ENCODE data around the gene BCO1. TPM values are rescaled to one million over a fixed set of nuclear protein-coding genes. Genes with fewer than 3 reads are reported as not detected.

BCO1 gene
- total RNA-seq, 2 donors from 2014 or later: 0.42 to 0.62 TPM

- no peaks in the 10 kb centered on the region for H3K9me3 Mint-ChIP-seq
- no peak overlapping the region for H3K27ac Mint-ChIP-seq
- no peak overlapping the region for H3K9ac ChIP-seq (ENCODE audit: extremely low read depth, low read length, poor library complexity, severe bottlenecking)
- no peaks in the 10 kb centered on the region for H3K36me3 Mint-ChIP-seq (ENCODE audit: low read depth)
- no peak for TF ChIP-seq CTCF (conservative IDR thresholded peaks at IDR 0.05)
- no peaks in the 10 kb centered on the region for H3K9me3 ChIP-seq (ENCODE audit: control insufficient read depth, low read length)
- no peaks in the 10 kb centered on the region for H3K4me1 Mint-ChIP-seq
- no peaks in the 10 kb centered on the region for H3K36me3 ChIP-seq (ENCODE audit: control insufficient read depth, insufficient read depth, low read length)
- H3K4me1 ChIP-seq (ENCODE audit: control insufficient read depth, insufficient read depth, low read length): no peaks in the 10 kb centered on the region
- H3K4me3 Mint-ChIP-seq: no peak overlapping the region
- H3K4me3 ChIP-seq (ENCODE audit: low read length): no peak overlapping the region
- no peak for DNase-seq
- H3K27ac ChIP-seq (ENCODE audit: low read depth, low read length): no peak overlapping the region
- H3K27me3 Mint-ChIP-seq (ENCODE audit: insufficient read depth): no peaks in the 10 kb centered on the region
- H3K27me3 ChIP-seq (ENCODE audit: control insufficient read depth, insufficient read depth, low read length, poor library complexity, severe bottlenecking): no peaks in the 10 kb centered on the region
- 91 to 95% methylated on average over 5 to 9 of the region's 9 CpGs for WGBS, 2 experiments (ENCODE audit: insufficient coverage in 1 of 2, insufficient read length in 1 of 2)
These were observed 36.6 kb downstream of the BCO1 start for GRCh38 chr16:81275064-81275532.

DNA sequence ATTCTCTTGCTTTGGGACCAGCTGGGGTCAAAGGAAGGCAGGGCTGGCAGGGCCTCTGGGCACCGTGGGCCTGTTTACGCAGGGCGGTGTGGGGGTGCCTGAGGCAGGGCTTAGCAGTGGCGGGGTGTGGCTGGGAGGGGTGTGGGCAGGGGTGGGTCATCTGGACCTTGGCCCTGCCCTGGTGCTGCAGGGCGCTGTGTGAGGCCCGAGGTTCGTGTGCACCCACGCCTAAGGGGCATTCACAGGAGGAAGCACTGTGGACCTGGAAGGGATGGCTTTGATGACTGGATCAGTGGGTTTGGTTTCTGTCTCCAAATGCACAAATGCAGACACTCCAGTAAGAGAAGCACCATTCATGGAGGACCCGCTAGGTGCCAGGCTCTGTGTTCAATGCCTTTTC, 37.3 kb downstream of the BCO1 start:
- Histone ChIP-seq H3K4me1 (ENCODE audit: control insufficient read depth, insufficient read depth, low read length) (no peaks in the 10 kb centered on the region), H3K4me3 (ENCODE audit: low read length) (no peak overlapping the region), H3K27ac (ENCODE audit: low read depth, low read length) (no peak overlapping the region), H3K9ac (ENCODE audit: extremely low read depth, low read length, poor library complexity, severe bottlenecking) (no peak overlapping the region), H3K36me3 (ENCODE audit: control insufficient read depth, insufficient read depth, low read length) (no peaks in the 10 kb centered on the region), H3K9me3 (ENCODE audit: control insufficient read depth, low read length) (no peaks in the 10 kb centered on the region), H3K27me3 (ENCODE audit: control insufficient read depth, insufficient read depth, low read length, poor library complexity, severe bottlenecking) (no peaks in the 10 kb centered on the region)
- DNase-seq: no peak
- Mint-ChIP-seq H3K4me1 (no peaks in the 10 kb centered on the region), H3K9me3 (no peaks in the 10 kb centered on the region), H3K4me3 (no peak overlapping the region), H3K36me3 (ENCODE audit: low read depth) (no peaks in the 10 kb centered on the region), H3K27me3 (ENCODE audit: insufficient read depth) (no peaks in the 10 kb centered on the region), H3K27ac (no peak overlapping the region)
- WGBS, 2 experiments (ENCODE audit: insufficient coverage in 1 of 2, insufficient read length in 1 of 2): 95 to 99% methylated on average over 8 to 9 of the region's 9 CpGs
- TF ChIP-seq CTCF (conservative IDR thresholded peaks at IDR 0.05): no peak

GRCh38 chr16:81276323-81276722, 37.8 kb downstream of the BCO1 start:
- no peak overlapping the region for H3K4me3 Mint-ChIP-seq
- no peak for TF ChIP-seq CTCF (conservative IDR thresholded peaks at IDR 0.05)
- Histone ChIP-seq H3K9me3 (ENCODE audit: control insufficient read depth, low read length) (no peaks in the 10 kb centered on the region), H3K36me3 (ENCODE audit: control insufficient read depth, insufficient read depth, low read length) (no peaks in the 10 kb centered on the region), H3K4me3 (ENCODE audit: low read length) (no peak overlapping the region), H3K27me3 (ENCODE audit: control insufficient read depth, insufficient read depth, low read length, poor library complexity, severe bottlenecking) (no peaks in the 10 kb centered on the region), H3K27ac (ENCODE audit: low read depth, low read length) (no peak overlapping the region), H3K9ac (ENCODE audit: extremely low read depth, low read length, poor library complexity, severe bottlenecking) (no peak overlapping the region), H3K4me1 (ENCODE audit: control insufficient read depth, insufficient read depth, low read length) (no peaks in the 10 kb centered on the region)
- no peaks in the 10 kb centered on the region for H3K4me1 Mint-ChIP-seq
- no peak overlapping the region for H3K27ac Mint-ChIP-seq
- WGBS, 2 experiments (ENCODE audit: insufficient coverage in 1 of 2, insufficient read length in 1 of 2): 93 to 94% methylated on average over 3 of the region's 3 CpGs
- H3K36me3 Mint-ChIP-seq (ENCODE audit: low read depth): no peaks in the 10 kb centered on the region
- no peak for DNase-seq
- no peaks in the 10 kb centered on the region for H3K27me3 Mint-ChIP-seq (ENCODE audit: insufficient read depth)
- no peaks in the 10 kb centered on the region for H3K9me3 Mint-ChIP-seq

Measured in endodermal cell (in vitro differentiated cells).